ENCODE data around the gene KLHL40.

The KLHL40 gene

GRCh38 chr3:42672515-42672914 lies 12.8 kb upstream of the KLHL40 start:
- no peak for DNase-seq

GRCh38 chr3:42673082-42673481 lies 12.3 kb upstream of the KLHL40 start:
- no peak for DNase-seq

- no peak for DNase-seq
Measured at GRCh38 chr3:42674146-42674545, 11.2 kb upstream of the KLHL40 start.

GRCh38 chr3:42675909-42676308 lies 9.4 kb upstream of the KLHL40 start:
- no peak for DNase-seq

GRCh38 chr3:42678447-42678846 lies 6.9 kb upstream of the KLHL40 start:
- DNase-seq: no peak

GRCh38 chr3:42680271-42680670 lies 5.1 kb upstream of the KLHL40 start:
- DNase-seq: no peak

- DNase-seq: no peak
Measured at GRCh38 chr3:42680806-42681205, 4.5 kb upstream of the KLHL40 start.

- DNase-seq: no peak
Measured at GRCh38 chr3:42681361-42682038, 3.8 kb upstream of the KLHL40 start.

- DNase-seq: no peak
Measured at GRCh38 chr3:42682301-42683070, 2.9 kb upstream of the KLHL40 start.

GRCh38 chr3:42683875-42684598 lies 1.3 kb upstream of the KLHL40 start:
- no peak for DNase-seq

- no peak for DNase-seq
Measured at GRCh38 chr3:42684632-42685362, 540 bp upstream of the KLHL40 start.

GRCh38 chr3:42685891-42686820 lies 819 bp downstream of the KLHL40 start:
- no peak for DNase-seq

- DNase-seq: no peak
Measured at GRCh38 chr3:42686832-42687650, 1.7 kb downstream of the KLHL40 start.

- DNase-seq: no peak
Measured at GRCh38 chr3:42688016-42688415, 2.7 kb downstream of the KLHL40 start.

- no peak for DNase-seq
Measured at GRCh38 chr3:42688487-42689420, 3.4 kb downstream of the KLHL40 start.

GRCh38 chr3:42689421-42690014 lies 4.2 kb downstream of the KLHL40 start:
- no peak for DNase-seq

GRCh38 chr3:42690191-42690590 lies 4.9 kb downstream of the KLHL40 start:
- no peak for DNase-seq

GRCh38 chr3:42690766-42691680 lies 5.7 kb downstream of the KLHL40 start:
- DNase-seq: no peak
